Body of pancreas (tissue), 4 donors: ENCODE results near the gene CEP112.

ENCODE experiments used
- CTCF ChIP-seq, 7 experiments: fragments of 450-650 bp in 4 of 7; fragments of 200-600 bp in 3 of 7; sonication (generic) in 3 of 7; IDR thresholded peaks; one replicate each; pipeline ENCODE4 v1.5.1; 2016 to 2019; ENCODE audit warnings: antibody characterized with exemption in 7 of 7
- POLR2A ChIP-seq, 3 donors: fragments of 450-650 bp; IDR thresholded peaks; one replicate each; pipeline ENCODE4 v1.6.1; 2016; ENCODE audit warnings: antibody characterized with exemption in 3 of 3, mild to moderate bottlenecking in 2 of 3

GRCh38 chr17:66115246-66115645, 76.7 kb downstream of the CEP112 start:
- TF ChIP-seq POLR2A (IDR thresholded peaks at IDR 0.05) (no peak), CTCF (IDR thresholded peaks at IDR 0.05) (no peak)
